HG03354 (cell line): ENCODE data around the gene PRR30.
"Not testable (repeated sequence)": the region's sequence is repeated elsewhere in the genome, so short reads cannot be mapped to it uniquely, and the experiment has no call there.

Experiments
- ATAC-seq: cut with Tn5 transposase; IDR thresholded peaks from one replicate; pipeline ENCODE4 v1.9.1; 2021; ENCODE audit warnings: mild to moderate bottlenecking; ENCODE audit not compliant: unreplicated experiment, poor library complexity, severe bottlenecking

PRR30 gene

GRCh38 chr2:27133195-27133875 is 5.9 kb downstream of the PRR30 start:
- no peak for ATAC-seq

GRCh38 chr2:27131429-27131828 is 7.8 kb downstream of the PRR30 start:
- no peak for ATAC-seq

- no peak for ATAC-seq
These were observed 8.8 kb downstream of the PRR30 start for GRCh38 chr2:27130396-27130795.

- ATAC-seq = no peak
These were observed 10.3 kb downstream of the PRR30 start for GRCh38 chr2:27128668-27129571.

- no peak for ATAC-seq
These were observed 11.1 kb downstream of the PRR30 start for GRCh38 chr2:27127883-27128667.

GRCh38 chr2:27126252-27126710 is 12.9 kb downstream of the PRR30 start:
- ATAC-seq = no peak

GRCh38 chr2:27125104-27125503 is 14.1 kb downstream of the PRR30 start:
- ATAC-seq = no peak

GRCh38 chr2:27123302-27124150 is 15.7 kb downstream of the PRR30 start, which contains the start of gene ABHD1:
TSS of gene ABHD1 (plus strand) at chr2:27123815. CDS start at chr2:27123949, 134 bp downstream.
- ATAC-seq = no peak

GRCh38 chr2:27122791-27123190 is 16.4 kb downstream of the PRR30 start:
- no peak for ATAC-seq

GRCh38 chr2:27121906-27122305 is 17.3 kb downstream of the PRR30 start:
- ATAC-seq = no peak

GRCh38 chr2:27119330-27119670 is 19.9 kb downstream of the PRR30 start:
- not testable (repeated sequence) for ATAC-seq

GRCh38 chr2:27118525-27119329 is 20.5 kb downstream of the PRR30 start, which contains the start of gene CGREF1:
TSS of gene CGREF1 (minus strand) at chr2:27119128. CDS start at chr2:27104366, 14,762 bp downstream.
- ATAC-seq = no peak

GRCh38 chr2:27117995-27118524 is 21.1 kb downstream of the PRR30 start:
- no peak for ATAC-seq

GRCh38 chr2:27115519-27115918 is 23.7 kb downstream of the PRR30 start:
- ATAC-seq = no peak

- ATAC-seq = not testable (repeated sequence)
These were observed 27.7 kb downstream of the PRR30 start for GRCh38 chr2:27111392-27112078.

- not testable (repeated sequence) for ATAC-seq
These were observed 28.4 kb downstream of the PRR30 start for GRCh38 chr2:27110603-27111352.

GRCh38 chr2:27109083-27109482 is 30.1 kb downstream of the PRR30 start:
- no peak for ATAC-seq
